Fibroblast of lung (primary cell): ENCODE data around the gene EPS8. TPM values are rescaled to one million over a fixed set of nuclear protein-coding genes. Genes with fewer than 3 reads are reported as not detected.

Experiments
- DNase-seq, 2 donors: peaks; one replicate each; pipeline versions ENCODE4 v3.0.0 to v3.0.0-alpha.2; 2010; ENCODE audit warnings: low read depth in 2 of 2
- H2AFZ ChIP-seq: 2 replicates; pipeline ENCODE4 v1.5.1; 2012; ENCODE audit warnings: low read length, control low read depth, inconsistent platforms
- H3K27ac ChIP-seq: 2 replicates; pipeline ENCODE4 v1.5.1; 2011; ENCODE audit warnings: low read length, control low read depth; ENCODE audit not compliant: insufficient read depth
- H3K27me3 ChIP-seq: 2 replicates; pipeline ENCODE4 v1.5.1; 2011; ENCODE audit warnings: mild to moderate bottlenecking, low read length; ENCODE audit not compliant: control insufficient read depth, insufficient read depth
- H3K36me3 ChIP-seq: 2 replicates; pipeline ENCODE4 v1.5.1; 2011; ENCODE audit warnings: low read length; ENCODE audit not compliant: control insufficient read depth, insufficient read depth
- H3K4me1 ChIP-seq: 2 replicates; pipeline ENCODE4 v1.5.1; 2011; ENCODE audit warnings: low read length; ENCODE audit not compliant: control insufficient read depth, insufficient read depth; ENCODE audit errors: extremely low read depth
- H3K4me2 ChIP-seq: 2 replicates; pipeline ENCODE4 v1.5.1; 2011; ENCODE audit warnings: low read length, control low read depth; ENCODE audit not compliant: insufficient read depth; ENCODE audit errors: extremely low read depth
- H3K4me3 ChIP-seq, 4 experiments: fragments of 200-600 bp in 1 of 4; sonication (generic) in 1 of 4; replicated peaks in 1 of 4; 2 replicates each; pipeline ENCODE4 v1.5.1; 2011 to 2016; ENCODE audit warnings: low read length in 4 of 4, low read depth in 3 of 4, mild to moderate bottlenecking in 3 of 4, control low read depth in 2 of 4, inconsistent platforms in 1 of 4, mixed read lengths in 1 of 4; ENCODE audit not compliant: insufficient read depth in 1 of 4; ENCODE audit errors: control extremely low read depth in 1 of 4
- H3K79me2 ChIP-seq: 2 replicates; pipeline ENCODE4 v1.5.1; 2012; ENCODE audit warnings: mild to moderate bottlenecking, low read length, inconsistent platforms; ENCODE audit not compliant: control insufficient read depth, insufficient read depth
- H3K9ac ChIP-seq: 2 replicates; pipeline ENCODE4 v1.5.1; 2011; ENCODE audit warnings: mild to moderate bottlenecking, low read length, control low read depth; ENCODE audit not compliant: insufficient read depth
- H3K9me3 ChIP-seq: 2 replicates; pipeline ENCODE4 v1.5.1; 2012; ENCODE audit warnings: low read depth, low read length; ENCODE audit not compliant: control insufficient read depth, insufficient read depth
- H4K20me1 ChIP-seq: 2 replicates; pipeline ENCODE4 v1.5.1; 2011; ENCODE audit warnings: low read length; ENCODE audit not compliant: control insufficient read depth, insufficient read depth; ENCODE audit errors: extremely low read depth
- EZH2 ChIP-seq: IDR thresholded peaks from 2 replicates; pipeline ENCODE4 v1.5.1; 2012; ENCODE audit warnings: low read length, control low read depth, mild to moderate bottlenecking; ENCODE audit errors: missing control alignments
- polyA plus RNA-seq, 2 donors: library from polyadenylated mRNA; depleted of rRNA in 1 of 2; stranded (reverse) in 1 of 2; unstranded in 1 of 2; fragments of >200 nt; gene quantifications; 2 replicates each; pipeline ENCODE4 v1.2.1, GENCODE V29; 2011 to 2012; ENCODE audit warnings: missing spikeins in 1 of 2
- total RNA-seq: library from RNA; depleted of rRNA; stranded (reverse); fragments of >200 nt; gene quantifications from 2 replicates; pipeline ENCODE4 v1.2.1, GENCODE V29; 2014
- TF ChIP-seq, protein P1 (sequence below), 2 donors: IDR thresholded peaks in 1 of 2; conservative IDR thresholded peaks in 1 of 2; 1 replicate in 1 of 2; 2 replicates in 1 of 2; pipeline ENCODE4 v1.5.1; 2011 to 2012; ENCODE audit warnings: low read length in 2 of 2, control low read depth in 1 of 2, inconsistent platforms in 1 of 2, low read depth in 1 of 2, mild to moderate bottlenecking in 1 of 2

The EPS8 gene
- total and polyA plus RNA-seq, 2 donors (not counting 1 experiment from before 2014, with no cell fraction given) = 96.3 to 108 TPM

DNA sequence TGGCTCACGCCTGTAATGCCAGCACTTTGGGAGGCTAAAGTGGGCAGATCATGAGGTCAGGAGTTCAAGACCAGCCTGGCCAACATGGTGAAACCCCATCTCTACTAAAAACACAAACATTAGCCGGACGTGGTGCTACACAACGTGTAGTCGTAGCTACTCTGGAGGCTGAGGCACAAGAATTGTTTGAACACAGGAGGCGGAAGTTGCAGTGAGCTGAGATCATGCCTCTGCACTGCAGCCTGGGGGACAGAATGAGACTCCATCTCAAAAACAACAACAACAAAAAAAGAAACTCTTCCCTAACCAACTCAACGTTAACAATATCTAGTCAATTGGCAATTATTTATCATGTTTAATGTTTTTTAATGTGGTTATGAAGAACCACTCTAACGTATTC lies 89.3 kb downstream of the EPS8 start:
- H3K9ac ChIP-seq = no peak overlapping the region
- no peak overlapping the region for H3K4me3 ChIP-seq
- peaks cover 55% of the 10 kb centered on the region for H3K79me2 ChIP-seq
- no peaks in the 10 kb centered on the region for H3K36me3 ChIP-seq
- no peak overlapping the region for H2AFZ ChIP-seq
- TF ChIP-seq EZH2 = no peak
- TF ChIP-seq, protein P1, sequence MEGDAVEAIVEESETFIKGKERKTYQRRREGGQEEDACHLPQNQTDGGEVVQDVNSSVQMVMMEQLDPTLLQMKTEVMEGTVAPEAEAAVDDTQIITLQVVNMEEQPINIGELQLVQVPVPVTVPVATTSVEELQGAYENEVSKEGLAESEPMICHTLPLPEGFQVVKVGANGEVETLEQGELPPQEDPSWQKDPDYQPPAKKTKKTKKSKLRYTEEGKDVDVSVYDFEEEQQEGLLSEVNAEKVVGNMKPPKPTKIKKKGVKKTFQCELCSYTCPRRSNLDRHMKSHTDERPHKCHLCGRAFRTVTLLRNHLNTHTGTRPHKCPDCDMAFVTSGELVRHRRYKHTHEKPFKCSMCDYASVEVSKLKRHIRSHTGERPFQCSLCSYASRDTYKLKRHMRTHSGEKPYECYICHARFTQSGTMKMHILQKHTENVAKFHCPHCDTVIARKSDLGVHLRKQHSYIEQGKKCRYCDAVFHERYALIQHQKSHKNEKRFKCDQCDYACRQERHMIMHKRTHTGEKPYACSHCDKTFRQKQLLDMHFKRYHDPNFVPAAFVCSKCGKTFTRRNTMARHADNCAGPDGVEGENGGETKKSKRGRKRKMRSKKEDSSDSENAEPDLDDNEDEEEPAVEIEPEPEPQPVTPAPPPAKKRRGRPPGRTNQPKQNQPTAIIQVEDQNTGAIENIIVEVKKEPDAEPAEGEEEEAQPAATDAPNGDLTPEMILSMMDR (conservative IDR thresholded peaks at IDR 0.05 in 1 of 2, IDR thresholded peaks at IDR 0.05 in 1 of 2; ENCODE audit: low read depth in 1 of 2, low read length in 2 of 2) = no peak
- no peaks in the 10 kb centered on the region for H3K9me3 ChIP-seq
- peak overlapping the region; percentile 56 for H3K4me2 ChIP-seq
- H3K27ac ChIP-seq = peak overlapping the region; percentile 78
- H3K27me3 ChIP-seq = no peaks in the 10 kb centered on the region
- H3K4me1 ChIP-seq = peaks cover 18% of the 10 kb centered on the region
- no peak for DNase-seq
- H4K20me1 ChIP-seq = no peaks in the 10 kb centered on the region

DNA sequence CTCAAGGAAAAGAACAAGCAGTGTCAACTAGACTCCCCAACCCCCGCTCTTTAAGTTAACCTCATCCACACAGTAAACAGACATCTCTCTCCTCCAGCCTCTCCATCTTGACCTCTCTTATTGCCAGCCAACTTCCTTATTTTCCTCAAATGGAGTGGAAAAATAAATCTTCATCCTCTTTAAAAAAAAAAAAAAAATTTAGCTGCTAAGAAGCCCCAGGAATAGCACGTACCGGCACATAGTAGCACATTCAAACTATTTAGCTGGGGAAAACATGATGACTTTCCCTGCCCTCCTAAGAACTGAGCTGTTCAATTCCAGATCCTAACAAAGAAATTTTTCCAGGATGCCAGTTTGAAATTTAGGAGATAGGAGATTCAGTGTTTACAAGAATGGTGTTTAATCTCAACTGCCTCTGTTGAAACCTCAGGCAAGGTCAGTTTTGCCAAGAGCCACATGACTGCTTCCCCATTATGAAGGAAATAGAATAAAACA lies 90.8 kb downstream of the EPS8 start:
- H3K79me2 ChIP-seq = peaks cover 55% of the 10 kb centered on the region
- peaks cover 18% of the 10 kb centered on the region for H3K4me1 ChIP-seq
- H3K9me3 ChIP-seq = no peaks in the 10 kb centered on the region
- no peak overlapping the region for H3K4me3 ChIP-seq
- no peaks in the 10 kb centered on the region for H4K20me1 ChIP-seq
- TF ChIP-seq, protein P1 (conservative IDR thresholded peaks at IDR 0.05 in 1 of 2, IDR thresholded peaks at IDR 0.05 in 1 of 2; ENCODE audit: low read depth in 1 of 2, low read length in 2 of 2) = no peak
- TF ChIP-seq EZH2 = no peak
- DNase-seq = no peak
- H3K4me2 ChIP-seq = no peak overlapping the region
- no peaks in the 10 kb centered on the region for H3K27me3 ChIP-seq
- H3K27ac ChIP-seq = no peak overlapping the region
- H2AFZ ChIP-seq = no peak overlapping the region
- H3K36me3 ChIP-seq = no peaks in the 10 kb centered on the region
- no peak overlapping the region for H3K9ac ChIP-seq

DNA sequence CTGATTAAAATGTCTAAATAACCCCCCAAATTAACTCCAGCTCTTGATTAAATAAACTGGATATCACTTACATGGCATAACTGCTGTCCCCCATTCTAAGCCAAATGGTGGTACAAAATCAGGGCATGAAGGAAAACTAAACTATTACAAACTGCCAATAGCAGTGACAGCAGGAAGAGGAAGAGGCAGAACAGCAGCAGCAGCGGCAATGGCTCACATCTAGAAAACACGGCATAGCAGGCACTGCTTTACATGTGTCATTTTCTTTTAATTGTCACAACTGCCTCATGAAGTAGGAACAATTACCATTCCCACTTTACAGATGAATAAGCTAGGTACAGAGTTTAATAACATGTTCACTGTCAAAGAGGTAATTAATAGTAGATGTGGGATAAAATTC lies 92.0 kb downstream of the EPS8 start:
- Histone ChIP-seq H2AFZ (no peak overlapping the region), H3K27me3 (no peaks in the 10 kb centered on the region), H4K20me1 (no peaks in the 10 kb centered on the region), H3K4me1 (peaks cover 23% of the 10 kb centered on the region), H3K4me3 (no peak overlapping the region), H3K4me2 (no peak overlapping the region), H3K9ac (no peak overlapping the region), H3K9me3 (no peaks in the 10 kb centered on the region), H3K79me2 (peaks cover 54% of the 10 kb centered on the region), H3K27ac (no peak overlapping the region), H3K36me3 (no peaks in the 10 kb centered on the region)
- DNase-seq = no peak
- TF ChIP-seq EZH2 = no peak
- TF ChIP-seq, protein P1 (conservative IDR thresholded peaks at IDR 0.05 in 1 of 2, IDR thresholded peaks at IDR 0.05 in 1 of 2; ENCODE audit: low read depth in 1 of 2, low read length in 2 of 2) = no peak
